Measurements from ENCODE around the gene GID8. TPM values are rescaled to one million over a fixed set of nuclear protein-coding genes. Genes with fewer than 3 reads are reported as not detected.

Gene GID8
- total and polyA plus RNA-seq, 2 of the 13 experiments (the other 11 are each of a cell fraction or from before 2014, with no cell fraction given), result 39.6 to 59.8 TPM

- TF ChIP-seq MAFG (CRISPR knock-in tag; IDR thresholded peaks at IDR 0.05) (no peak), ZNF33A (CRISPR knock-in tag; IDR thresholded peaks at IDR 0.05; ENCODE audit: borderline replicate concordance) (no peak), CEBPZ (IDR thresholded peaks at IDR 0.05; ENCODE audit: low read length) (no peak), TFDP1 (CRISPR knock-in tag; IDR thresholded peaks at IDR 0.05; ENCODE audit: borderline replicate concordance) (no peak), HES4 (CRISPR knock-in tag; IDR thresholded peaks at IDR 0.05; ENCODE audit: borderline replicate concordance) (0 out of 2 replicates have a peak, but pooled peaks have one; percentile 60), ZNF350 (CRISPR knock-in tag; IDR thresholded peaks at IDR 0.05; ENCODE audit: borderline replicate concordance, low read depth) (no peak), RBFOX2 (IDR thresholded peaks at IDR 0.05; ENCODE audit: low read depth, low read length) (0 out of 2 replicates have a peak, but pooled peaks have one; percentile 36), MYC (CRISPR knock-in tag; IDR thresholded peaks at IDR 0.05; ENCODE audit: borderline replicate concordance) (no peak), MTF2 (CRISPR knock-in tag; IDR thresholded peaks at IDR 0.05; ENCODE audit: borderline replicate concordance) (no peak), CREB3 (CRISPR knock-in tag; IDR thresholded peaks at IDR 0.05) (no peak), ATF5 (CRISPR knock-in tag; IDR thresholded peaks at IDR 0.05; ENCODE audit: low read depth) (no peak), SMARCE1 (IDR thresholded peaks at IDR 0.05; ENCODE audit: borderline replicate concordance) (no peak), RARA (CRISPR knock-in tag; IDR thresholded peaks at IDR 0.05) (no peak), RFX5 (IDR thresholded peaks at IDR 0.05; ENCODE audit: low read depth, low read length) (no peak), BRCA1 (CRISPR knock-in tag; IDR thresholded peaks at IDR 0.05) (no peak), ZNF317 (CRISPR knock-in tag; IDR thresholded peaks at IDR 0.05) (no peak), IKZF4 (CRISPR knock-in tag; IDR thresholded peaks at IDR 0.05; ENCODE audit: borderline replicate concordance, low read depth, not compliant biosample characterization) (no peak), NR1H2 (CRISPR knock-in tag; IDR thresholded peaks at IDR 0.05; ENCODE audit: borderline replicate concordance, low read depth) (no peak), TEAD2 (CRISPR knock-in tag; IDR thresholded peaks at IDR 0.05) (no peak), ZNF468 (CRISPR knock-in tag; IDR thresholded peaks at IDR 0.05) (no peak), TARDBP (CRISPR knock-in tag; IDR thresholded peaks at IDR 0.05) (peak; percentile 92), MTA1 (CRISPR knock-in tag; IDR thresholded peaks at IDR 0.05; ENCODE audit: borderline replicate concordance) (no peak), THAP11 (CRISPR knock-in tag; IDR thresholded peaks at IDR 0.05) (no peak), REXO4 (CRISPR knock-in tag; IDR thresholded peaks at IDR 0.05; ENCODE audit: borderline replicate concordance) (no peak), RARG (CRISPR knock-in tag; IDR thresholded peaks at IDR 0.05; ENCODE audit: low read depth) (no peak), ZNF441 (CRISPR knock-in tag; IDR thresholded peaks at IDR 0.05; ENCODE audit: borderline replicate concordance) (no peak), ZNF839 (CRISPR knock-in tag; IDR thresholded peaks at IDR 0.05; ENCODE audit: borderline replicate concordance) (no peak)
Observed at GRCh38 chr20:62959998-62960436, 22.1 kb downstream of the GID8 start (continued).
